Right lobe of liver (tissue), 4 donors: ENCODE data around the gene P2RX3.

Experiments
- POLR2A ChIP-seq: fragments of 450-650 bp; IDR thresholded peaks from one replicate; pipeline ENCODE4 v1.6.1; 2017; ENCODE audit warnings: antibody characterized with exemption, mild to moderate bottlenecking
- TF ChIP-seq, protein P1 (sequence below), 4 donors: fragments of 200-600 bp in 3 of 4; fragments of 450-650 bp in 1 of 4; IDR thresholded peaks; one replicate each; pipeline versions ENCODE4 v1.5.1 to v1.8.0; 2016 to 2022; ENCODE audit warnings: antibody characterized with exemption in 4 of 4, mild to moderate bottlenecking in 2 of 4
- donor health status: DM: no; HTN: no; CAD: no.
- donor health status: DM: no; HTN: no; CAD: no.
- donor health status: DM: no; HTN: yes; CAD: no.

DNA sequence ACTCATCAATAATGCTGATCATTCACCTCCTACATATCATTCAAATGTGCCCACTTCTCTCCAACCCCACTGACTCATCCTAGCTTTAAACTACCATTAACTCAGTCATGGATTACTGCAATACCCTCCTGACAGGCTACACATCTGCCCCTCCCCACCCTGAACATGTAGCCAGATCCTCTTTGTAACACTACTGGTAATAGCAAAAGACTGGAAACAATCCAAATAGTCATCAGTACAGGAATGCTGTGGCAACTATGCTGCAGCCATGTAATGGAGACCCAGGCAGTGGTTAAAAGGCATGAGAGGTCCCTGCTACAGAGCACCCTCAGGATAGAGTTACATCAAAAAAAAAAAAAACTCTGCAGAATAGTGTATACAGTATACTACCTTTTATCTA is 72.1 kb downstream of the P2RX3 start:
- TF ChIP-seq, protein P1, sequence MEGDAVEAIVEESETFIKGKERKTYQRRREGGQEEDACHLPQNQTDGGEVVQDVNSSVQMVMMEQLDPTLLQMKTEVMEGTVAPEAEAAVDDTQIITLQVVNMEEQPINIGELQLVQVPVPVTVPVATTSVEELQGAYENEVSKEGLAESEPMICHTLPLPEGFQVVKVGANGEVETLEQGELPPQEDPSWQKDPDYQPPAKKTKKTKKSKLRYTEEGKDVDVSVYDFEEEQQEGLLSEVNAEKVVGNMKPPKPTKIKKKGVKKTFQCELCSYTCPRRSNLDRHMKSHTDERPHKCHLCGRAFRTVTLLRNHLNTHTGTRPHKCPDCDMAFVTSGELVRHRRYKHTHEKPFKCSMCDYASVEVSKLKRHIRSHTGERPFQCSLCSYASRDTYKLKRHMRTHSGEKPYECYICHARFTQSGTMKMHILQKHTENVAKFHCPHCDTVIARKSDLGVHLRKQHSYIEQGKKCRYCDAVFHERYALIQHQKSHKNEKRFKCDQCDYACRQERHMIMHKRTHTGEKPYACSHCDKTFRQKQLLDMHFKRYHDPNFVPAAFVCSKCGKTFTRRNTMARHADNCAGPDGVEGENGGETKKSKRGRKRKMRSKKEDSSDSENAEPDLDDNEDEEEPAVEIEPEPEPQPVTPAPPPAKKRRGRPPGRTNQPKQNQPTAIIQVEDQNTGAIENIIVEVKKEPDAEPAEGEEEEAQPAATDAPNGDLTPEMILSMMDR (IDR thresholded peaks at IDR 0.05) = no peak
- TF ChIP-seq POLR2A = no peak
